CD4-positive, alpha-beta T cell treated with Interleukin-10 for 1 hour (primary cell): Measurements from ENCODE around the gene AKAP13.

Experiments used
- DNase-seq: peaks from one replicate; pipeline ENCODE4 v3.0.0-alpha.2; 2020

AKAP13 gene

GRCh38 chr15:85547386-85547785 is 167.0 kb downstream of the AKAP13 start:
- DNase-seq, result no peak

DNA sequence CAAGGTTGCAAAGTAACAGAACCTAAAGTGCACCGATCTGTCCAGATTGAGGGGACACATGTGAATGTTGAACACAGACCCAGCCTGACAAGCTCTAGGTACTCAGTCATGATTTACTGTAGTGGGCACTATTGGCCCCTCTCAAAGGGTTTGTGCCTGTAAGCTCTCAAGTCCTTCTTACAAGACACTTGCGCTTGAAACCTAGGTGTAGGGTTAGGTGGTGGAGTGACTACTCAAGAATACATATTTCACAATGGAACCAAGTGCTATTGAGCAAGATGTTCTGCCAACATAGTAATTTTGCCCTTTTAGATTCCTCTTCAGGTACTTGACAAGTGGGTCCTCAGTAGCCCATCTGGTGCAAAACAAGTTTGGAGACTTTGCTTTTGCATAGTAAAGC is 169.9 kb downstream of the AKAP13 start:
- no peak for DNase-seq

- no peak for DNase-seq
Observed at GRCh38 chr15:85551221-85551832, 170.9 kb downstream of the AKAP13 start.

- DNase-seq, result peak; percentile 13
Observed at GRCh38 chr15:85554852-85555521, 174.6 kb downstream of the AKAP13 start.

- DNase-seq, result no peak
Observed at GRCh38 chr15:85555875-85556617, 175.6 kb downstream of the AKAP13 start.

DNA sequence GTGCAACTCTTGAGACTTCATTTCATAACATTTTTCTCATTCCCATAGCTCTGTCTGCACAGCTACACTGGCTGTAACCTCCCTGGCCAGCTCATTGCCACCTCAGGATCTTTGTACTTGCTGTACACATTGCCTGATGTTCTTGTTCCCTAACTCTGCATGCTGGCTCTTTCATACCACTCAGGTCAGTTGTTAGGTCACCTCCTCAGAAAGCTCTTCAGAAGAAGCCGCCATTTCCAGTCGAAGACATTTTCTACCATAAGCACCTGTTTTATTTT is 176.2 kb downstream of the AKAP13 start:
- DNase-seq, result no peak

GRCh38 chr15:85557385-85557784 is 177.0 kb downstream of the AKAP13 start:
- no peak for DNase-seq

DNA sequence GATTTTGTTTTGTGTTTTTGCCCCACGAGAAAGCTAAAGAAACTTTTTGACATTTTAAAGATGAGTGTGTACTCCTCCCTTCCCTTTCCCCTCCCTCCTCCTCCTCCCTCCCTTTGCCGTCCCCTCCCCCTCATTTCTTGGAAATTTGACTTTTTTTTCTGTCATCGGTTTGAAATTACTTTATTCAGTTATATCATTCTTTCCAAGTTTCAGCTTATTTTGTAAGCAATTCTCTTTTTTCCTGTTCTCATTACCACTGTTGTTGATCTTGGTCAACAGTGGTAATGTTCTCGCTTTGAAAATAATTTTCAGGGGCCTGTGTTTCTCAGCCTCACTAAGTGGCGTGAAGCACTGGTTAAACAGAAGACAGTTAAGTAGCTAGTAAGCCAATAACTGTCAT is 178.4 kb downstream of the AKAP13 start:
- no peak for DNase-seq

GRCh38 chr15:85559530-85559929 is 179.1 kb downstream of the AKAP13 start:
- no peak for DNase-seq

DNA sequence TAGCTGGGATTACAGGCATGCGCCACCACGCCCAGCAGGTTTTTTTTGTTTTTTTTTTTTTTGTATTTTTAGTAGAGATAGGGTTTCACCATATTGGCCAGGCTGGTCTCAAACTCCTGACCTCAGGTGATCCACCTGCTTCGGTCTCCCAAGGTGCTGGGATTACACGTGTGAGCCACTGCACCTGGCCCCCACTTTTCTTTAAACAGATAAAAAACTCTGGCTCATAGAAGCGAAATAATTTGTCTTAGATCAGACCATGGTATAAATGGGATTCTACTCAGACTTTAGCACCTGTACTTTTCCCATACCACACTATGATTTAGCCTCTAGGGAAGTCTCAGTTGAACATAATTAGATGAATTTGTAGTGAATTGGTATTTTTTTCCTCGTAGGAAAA is 182.4 kb downstream of the AKAP13 start:
- DNase-seq, result no peak

- DNase-seq, result no peak
Observed at GRCh38 chr15:85563328-85563727, 182.9 kb downstream of the AKAP13 start.

- no peak for DNase-seq
Observed at GRCh38 chr15:85563731-85564130, 183.3 kb downstream of the AKAP13 start.

- DNase-seq, result no peak
Observed at GRCh38 chr15:85564686-85565085, 184.3 kb downstream of the AKAP13 start.

DNA sequence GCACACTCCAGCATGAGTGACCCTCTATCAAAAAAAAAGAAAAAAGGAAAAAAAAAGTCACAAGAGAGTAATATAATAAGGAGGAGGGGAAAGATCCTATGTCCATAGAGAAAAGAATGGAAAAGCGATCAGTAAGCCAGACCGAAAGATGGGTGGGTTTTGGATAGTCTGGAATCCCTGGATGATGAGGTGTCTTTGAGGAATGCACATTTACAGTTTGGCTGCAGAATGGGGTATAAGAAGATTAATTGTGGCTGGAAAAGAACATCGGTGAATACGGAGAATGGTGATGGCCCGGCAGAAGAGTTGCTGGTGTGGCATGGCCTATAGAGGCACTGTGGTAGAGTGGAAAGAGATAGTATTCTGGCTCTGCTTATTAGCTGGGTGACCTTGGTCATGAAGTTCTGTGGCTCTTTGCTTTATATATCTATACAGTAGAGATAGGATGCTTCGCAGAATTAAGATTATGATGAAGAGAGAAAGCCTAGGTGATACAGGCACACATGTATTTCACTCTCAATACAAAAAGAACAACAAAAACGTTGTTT is 187.9 kb downstream of the AKAP13 start:
- no peak for DNase-seq

- DNase-seq, result no peak
Observed at GRCh38 chr15:85570336-85570735, 189.9 kb downstream of the AKAP13 start.

DNA sequence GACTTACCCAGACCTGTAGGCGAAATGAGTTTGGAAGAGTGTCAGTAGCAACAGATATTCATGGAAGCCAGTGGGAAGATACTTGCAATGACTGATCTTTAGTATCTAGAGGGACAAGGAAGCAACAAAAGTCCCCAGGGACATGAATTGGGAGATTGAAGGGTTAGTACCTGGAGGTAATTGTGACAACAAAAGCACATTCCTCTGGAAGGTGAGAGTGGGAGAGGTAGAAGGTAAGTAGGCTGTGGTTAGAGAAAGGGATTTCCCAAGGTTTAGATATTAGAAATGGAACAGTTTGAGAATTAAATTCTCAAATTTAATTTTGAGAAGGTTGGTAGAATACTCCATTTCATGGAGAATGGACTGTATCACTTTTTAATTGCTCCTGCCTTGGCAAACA is 191.4 kb downstream of the AKAP13 start:
- DNase-seq, result no peak

- DNase-seq, result no peak
Observed at GRCh38 chr15:85576392-85576791, 196.0 kb downstream of the AKAP13 start.

- no peak for DNase-seq
Observed at GRCh38 chr15:85578941-85579701, 198.7 kb downstream of the AKAP13 start.

DNA sequence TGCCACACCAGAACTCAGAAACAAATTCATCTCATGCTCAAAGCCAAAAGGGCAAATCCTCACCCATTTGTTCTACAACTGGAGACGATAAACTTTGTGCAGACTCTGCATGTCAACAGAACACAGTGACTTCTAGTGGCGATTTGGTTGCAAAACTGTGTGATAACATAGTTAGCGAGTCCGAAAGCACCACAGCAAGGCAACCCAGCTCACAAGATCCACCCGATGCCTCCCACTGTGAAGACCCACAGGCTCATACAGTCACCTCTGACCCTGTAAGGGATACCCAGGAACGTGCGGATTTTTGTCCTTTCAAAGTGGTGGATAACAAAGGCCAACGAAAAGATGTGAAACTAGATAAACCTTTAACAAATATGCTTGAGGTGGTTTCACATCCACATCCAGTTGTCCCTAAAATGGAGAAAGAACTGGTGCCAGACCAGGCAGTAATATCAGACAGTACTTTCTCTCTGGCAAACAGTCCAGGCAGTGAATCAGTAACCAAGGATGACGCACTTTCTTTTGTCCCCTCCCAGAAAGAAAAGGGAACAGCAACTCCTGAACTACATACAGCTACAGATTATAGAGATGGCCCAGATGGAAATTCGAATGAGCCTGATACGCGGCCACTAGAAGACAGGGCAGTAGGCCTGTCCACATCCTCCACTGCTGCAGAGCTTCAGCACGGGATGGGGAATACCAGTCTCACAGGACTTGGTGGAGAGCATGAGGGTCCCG is 199.7 kb downstream of the AKAP13 start:
- peak; percentile 21 for DNase-seq

DNA sequence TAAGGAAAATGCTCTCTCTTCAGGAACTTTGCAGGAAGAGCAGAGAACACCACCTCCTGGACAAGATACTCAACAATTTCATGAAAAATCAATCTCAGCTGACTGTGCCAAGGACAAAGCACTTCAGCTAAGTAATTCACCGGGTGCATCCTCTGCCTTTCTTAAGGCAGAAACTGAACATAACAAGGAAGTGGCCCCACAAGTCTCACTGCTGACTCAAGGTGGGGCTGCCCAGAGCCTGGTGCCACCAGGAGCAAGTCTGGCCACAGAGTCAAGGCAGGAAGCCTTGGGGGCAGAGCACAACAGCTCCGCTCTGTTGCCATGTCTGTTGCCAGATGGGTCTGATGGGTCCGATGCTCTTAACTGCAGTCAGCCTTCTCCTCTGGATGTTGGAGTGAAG is 200.5 kb downstream of the AKAP13 start:
- peak; percentile 63 for DNase-seq

- peak; percentile 65 for DNase-seq
Observed at GRCh38 chr15:85581495-85581894, 201.1 kb downstream of the AKAP13 start.
